ENCODE results near the gene TTC28.
"Not testable (repeated sequence)": the region's sequence is repeated elsewhere in the genome, so short reads cannot be mapped to it uniquely, and the experiment has no call there.

The TTC28 gene

GRCh38 chr22:28077166-28077565 is 602.5 kb downstream of the TTC28 start:
- no peak for DNase-seq

GRCh38 chr22:28075358-28075981 is 604.2 kb downstream of the TTC28 start:
- no peak for DNase-seq

GRCh38 chr22:28074526-28074925 is 605.1 kb downstream of the TTC28 start:
- DNase-seq, result no peak

GRCh38 chr22:28072066-28072465 is 607.6 kb downstream of the TTC28 start:
- no peak for DNase-seq

- DNase-seq, result no peak
These were observed 610.8 kb downstream of the TTC28 start for GRCh38 chr22:28068826-28069225.

GRCh38 chr22:28064920-28065319 is 614.7 kb downstream of the TTC28 start:
- no peak for DNase-seq

GRCh38 chr22:28063656-28064055 is 616.0 kb downstream of the TTC28 start:
- no peak for DNase-seq

GRCh38 chr22:28060594-28060993 is 619.0 kb downstream of the TTC28 start:
- not testable (repeated sequence) for DNase-seq

- no peak for DNase-seq
These were observed 621.6 kb downstream of the TTC28 start for GRCh38 chr22:28058036-28058435.

- DNase-seq, result no peak
These were observed 624.8 kb downstream of the TTC28 start for GRCh38 chr22:28054819-28055208.

- DNase-seq, result no peak
These were observed 625.5 kb downstream of the TTC28 start for GRCh38 chr22:28053896-28054818.

GRCh38 chr22:28052825-28053269 is 626.8 kb downstream of the TTC28 start:
- DNase-seq, result no peak

- DNase-seq, result peak; percentile 58
These were observed 627.8 kb downstream of the TTC28 start for GRCh38 chr22:28051787-28052356.

- no peak for DNase-seq
These were observed 628.4 kb downstream of the TTC28 start for GRCh38 chr22:28051091-28051786.

GRCh38 chr22:28048529-28048928 is 631.1 kb downstream of the TTC28 start:
- no peak for DNase-seq

GRCh38 chr22:28047740-28048139 is 631.9 kb downstream of the TTC28 start:
- no peak for DNase-seq

- no peak for DNase-seq
These were observed 633.5 kb downstream of the TTC28 start for GRCh38 chr22:28046100-28046499.

- DNase-seq, result no peak
These were observed 635.0 kb downstream of the TTC28 start for GRCh38 chr22:28044546-28045173.

- no peak for DNase-seq
These were observed 636.4 kb downstream of the TTC28 start for GRCh38 chr22:28043266-28043665.

- peak; percentile 49 for DNase-seq
These were observed 644.8 kb downstream of the TTC28 start for GRCh38 chr22:28034760-28035401.

- DNase-seq, result no peak
These were observed 645.4 kb downstream of the TTC28 start for GRCh38 chr22:28034145-28034759.

- peak; percentile 6 for DNase-seq
These were observed 646.8 kb downstream of the TTC28 start for GRCh38 chr22:28032861-28033260.
